Prostate gland (tissue), 2 donors: ENCODE measurements around the gene SH3RF2.

Experiments used
- POLR2A ChIP-seq: fragments of 450-650 bp; IDR thresholded peaks from one replicate; pipeline ENCODE4 v1.6.1; 2016; ENCODE audit warnings: antibody characterized with exemption, mild to moderate bottlenecking
- POLR2AphosphoS5 ChIP-seq: sonication (generic); formaldehyde crosslinking; IDR thresholded peaks from one replicate; pipeline ENCODE4 v1.6.1; 2017; ENCODE audit warnings: antibody characterized with exemption
- TF ChIP-seq, protein P1 (sequence below), 4 experiments: fragments of 200-600 bp in 2 of 4; fragments of 450-650 bp in 2 of 4; sonication (generic) in 2 of 4; IDR thresholded peaks; 1 replicate in 3 of 4; 2 replicates in 1 of 4; pipeline ENCODE4 v1.5.1; 2016 to 2019; ENCODE audit warnings: antibody characterized with exemption in 4 of 4, mild to moderate bottlenecking in 2 of 4, moderate library complexity in 2 of 4

DNA sequence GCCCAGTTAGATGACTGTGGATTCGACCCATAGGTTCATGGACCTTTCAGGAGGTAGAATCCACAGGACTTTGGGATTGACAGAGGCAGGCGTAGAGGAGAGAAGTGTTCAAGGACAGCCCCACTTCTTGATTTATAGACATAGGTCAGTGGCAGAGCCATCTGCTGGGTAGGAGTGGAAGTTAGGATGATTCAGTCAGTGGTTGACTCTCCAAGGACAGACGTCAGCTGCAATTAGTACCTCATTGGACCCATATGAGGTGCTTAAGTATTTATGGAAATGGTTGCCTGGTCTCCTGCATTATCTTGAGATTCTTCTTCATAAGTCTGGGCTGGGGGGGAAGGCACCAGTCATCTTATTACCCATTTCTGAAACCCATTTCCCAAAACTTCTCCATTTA is 70.9 kb downstream of the SH3RF2 start:
- TF ChIP-seq, protein P1, sequence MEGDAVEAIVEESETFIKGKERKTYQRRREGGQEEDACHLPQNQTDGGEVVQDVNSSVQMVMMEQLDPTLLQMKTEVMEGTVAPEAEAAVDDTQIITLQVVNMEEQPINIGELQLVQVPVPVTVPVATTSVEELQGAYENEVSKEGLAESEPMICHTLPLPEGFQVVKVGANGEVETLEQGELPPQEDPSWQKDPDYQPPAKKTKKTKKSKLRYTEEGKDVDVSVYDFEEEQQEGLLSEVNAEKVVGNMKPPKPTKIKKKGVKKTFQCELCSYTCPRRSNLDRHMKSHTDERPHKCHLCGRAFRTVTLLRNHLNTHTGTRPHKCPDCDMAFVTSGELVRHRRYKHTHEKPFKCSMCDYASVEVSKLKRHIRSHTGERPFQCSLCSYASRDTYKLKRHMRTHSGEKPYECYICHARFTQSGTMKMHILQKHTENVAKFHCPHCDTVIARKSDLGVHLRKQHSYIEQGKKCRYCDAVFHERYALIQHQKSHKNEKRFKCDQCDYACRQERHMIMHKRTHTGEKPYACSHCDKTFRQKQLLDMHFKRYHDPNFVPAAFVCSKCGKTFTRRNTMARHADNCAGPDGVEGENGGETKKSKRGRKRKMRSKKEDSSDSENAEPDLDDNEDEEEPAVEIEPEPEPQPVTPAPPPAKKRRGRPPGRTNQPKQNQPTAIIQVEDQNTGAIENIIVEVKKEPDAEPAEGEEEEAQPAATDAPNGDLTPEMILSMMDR (IDR thresholded peaks at IDR 0.05) = no peak
- no peak for TF ChIP-seq POLR2A
- no peak for TF ChIP-seq POLR2AphosphoS5
